A673 (cell line): Measurements from ENCODE around the gene MSS51.

ENCODE experiments used
- EZH2 ChIP-seq: fragments of 200-600 bp; sonication (generic); IDR thresholded peaks from 2 replicates; pipeline ENCODE4 v1.6.1; 2017; ENCODE audit warnings: borderline replicate concordance, low read depth, mild to moderate bottlenecking, mixed read lengths, antibody characterized with exemption, low read length; ENCODE audit not compliant: poor library complexity, severe bottlenecking
- TF ChIP-seq, protein P1 (sequence below): fragments of 300-800, 200-600 bp; sonication (generic); conservative IDR thresholded peaks from 2 replicates; pipeline ENCODE4 v1.5.1; 2017; ENCODE audit warnings: low read depth, mild to moderate bottlenecking, antibody characterized with exemption, low read length, moderate library complexity, mixed read lengths

GRCh38 chr10:73401636-73402035 lies 31.7 kb downstream of the MSS51 start:
- TF ChIP-seq, protein P1, sequence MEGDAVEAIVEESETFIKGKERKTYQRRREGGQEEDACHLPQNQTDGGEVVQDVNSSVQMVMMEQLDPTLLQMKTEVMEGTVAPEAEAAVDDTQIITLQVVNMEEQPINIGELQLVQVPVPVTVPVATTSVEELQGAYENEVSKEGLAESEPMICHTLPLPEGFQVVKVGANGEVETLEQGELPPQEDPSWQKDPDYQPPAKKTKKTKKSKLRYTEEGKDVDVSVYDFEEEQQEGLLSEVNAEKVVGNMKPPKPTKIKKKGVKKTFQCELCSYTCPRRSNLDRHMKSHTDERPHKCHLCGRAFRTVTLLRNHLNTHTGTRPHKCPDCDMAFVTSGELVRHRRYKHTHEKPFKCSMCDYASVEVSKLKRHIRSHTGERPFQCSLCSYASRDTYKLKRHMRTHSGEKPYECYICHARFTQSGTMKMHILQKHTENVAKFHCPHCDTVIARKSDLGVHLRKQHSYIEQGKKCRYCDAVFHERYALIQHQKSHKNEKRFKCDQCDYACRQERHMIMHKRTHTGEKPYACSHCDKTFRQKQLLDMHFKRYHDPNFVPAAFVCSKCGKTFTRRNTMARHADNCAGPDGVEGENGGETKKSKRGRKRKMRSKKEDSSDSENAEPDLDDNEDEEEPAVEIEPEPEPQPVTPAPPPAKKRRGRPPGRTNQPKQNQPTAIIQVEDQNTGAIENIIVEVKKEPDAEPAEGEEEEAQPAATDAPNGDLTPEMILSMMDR: no peak
- TF ChIP-seq EZH2: no peak
